HCT116 (cell line): Measurements from ENCODE around the gene CDC42EP3. TPM values are rescaled to one million over a fixed set of nuclear protein-coding genes. Genes with fewer than 3 reads are reported as not detected.

Experiments
- ATAC-seq: fragments of 200-7000 bp; cut with Tn5 transposase; 2 replicates; pipeline ENCODE4 v1.9.1; 2020; ENCODE audit warnings: mild to moderate bottlenecking, moderate library complexity
- BruUV-seq: library from RNA; stranded (reverse); fragments of 400-500 nt; replicated peaks from 2 replicates; lab custom pipeline; 2021; lab: Mats Ljungman, UMichigan
- CTCF ChIA-PET: fragments of 300-600 bp; sonication (Branson Sonifier 250); formaldehyde crosslinking; loops from one replicate; lab custom pipeline; 2021; ENCODE audit warnings: antibody characterized with exemption; lab: Charles Lee
- POLR2A ChIA-PET: fragments of 300-600, 350-600 bp; sonication (Branson Sonifier 250); formaldehyde crosslinking; loops from one replicate; lab custom pipeline; 2021; ENCODE audit warnings: antibody characterized with exemption; lab: Charles Lee
- RAD21 ChIA-PET, 2 experiments: fragments of 300-600 bp; sonication (Branson Sonifier 250); formaldehyde crosslinking; loops; one replicate each; lab custom pipeline; 2023; ENCODE audit warnings: low total read pairs in 2 of 2; ENCODE audit not compliant: uncharacterized antibody in 2 of 2, unreplicated experiment in 2 of 2, low non-redundant PET in 1 of 2; lab: Charles Lee
- DNase-seq: peaks from one replicate; pipeline ENCODE4 v3.0.0-alpha.2; 2010; ENCODE audit warnings: low read depth, low spot score
- H2AFZ ChIP-seq: fragments of 200-600 bp; shearing (Covaris generic), sonication (generic); 2 replicates; pipeline ENCODE4 v1.6.1; 2017; ENCODE audit warnings: low read depth, mixed run types, mixed read lengths, antibody characterized with exemption, low read length; ENCODE audit not compliant: poor library complexity, severe bottlenecking
- H3K27ac ChIP-seq: 2 replicates; pipeline ENCODE4 v1.5.1; 2012; ENCODE audit warnings: low read depth, low read length
- H3K27me3 ChIP-seq: fragments of 200-600 bp; sonication (generic); 2 replicates; pipeline ENCODE4 v1.6.1; 2016; ENCODE audit warnings: mixed run types, low read length, mixed read lengths; ENCODE audit not compliant: insufficient read depth
- H3K36me3 ChIP-seq, 2 experiments: fragments of 200-500 bp in 1 of 2; fragments of 200-600 bp in 1 of 2; sonication (Bioruptor generic) in 1 of 2; sonication (generic) in 1 of 2; 2 replicates each; pipeline versions ENCODE4 v1.5.1 to v1.6.1; 2014 to 2016; ENCODE audit warnings: low read length in 2 of 2, inconsistent platforms in 1 of 2, mixed read lengths in 1 of 2, mixed run types in 1 of 2; ENCODE audit not compliant: insufficient read depth in 2 of 2, control insufficient read depth in 1 of 2
- H3K4me1 ChIP-seq, 2 experiments: fragments of 200-600 bp in 1 of 2; sonication (generic) in 1 of 2; 2 replicates each; pipeline versions ENCODE4 v1.5.1 to v1.6.1; 2012 to 2017; ENCODE audit warnings: low read length in 2 of 2, inconsistent platforms in 1 of 2, mild to moderate bottlenecking in 1 of 2, mixed read lengths in 1 of 2, mixed run types in 1 of 2, moderate library complexity in 1 of 2; ENCODE audit not compliant: insufficient read depth in 2 of 2, control insufficient read depth in 1 of 2
- H3K4me2 ChIP-seq: fragments of 200-600 bp; sonication (generic); 2 replicates; pipeline ENCODE4 v1.6.1; 2017; ENCODE audit warnings: mixed run types, low read length, mixed read lengths
- H3K4me3 ChIP-seq, 2 experiments: fragments of 200-600 bp in 1 of 2; sonication (generic) in 1 of 2; replicated peaks in 1 of 2; 2 replicates each; pipeline ENCODE4 v1.5.1; 2011 to 2016; ENCODE audit warnings: low read length in 2 of 2, control low read depth in 1 of 2, low read depth in 1 of 2, mild to moderate bottlenecking in 1 of 2, mixed read lengths in 1 of 2, mixed run types in 1 of 2
- H3K79me2 ChIP-seq: fragments of 200-600 bp; sonication (generic); 2 replicates; pipeline ENCODE4 v1.6.1; 2017; ENCODE audit warnings: mild to moderate bottlenecking, mixed run types, low read length, moderate library complexity, mixed read lengths; ENCODE audit not compliant: insufficient read depth
- H3K9ac ChIP-seq: fragments of 200-600 bp; sonication (generic); 2 replicates; pipeline ENCODE4 v1.6.1; 2016; ENCODE audit warnings: low read length, mixed read lengths
- H3K9me2 ChIP-seq: fragments of 200-600 bp; sonication (generic), shearing (Covaris generic); 2 replicates; pipeline ENCODE4 v1.6.1; 2017; ENCODE audit warnings: mixed run types, mild to moderate bottlenecking, moderate library complexity; ENCODE audit not compliant: insufficient read depth
- H3K9me3 ChIP-seq, 2 experiments: fragments of 200-500 bp in 1 of 2; fragments of 200-600 bp in 1 of 2; sonication (Bioruptor generic) in 1 of 2; sonication (generic) in 1 of 2; 2 replicates each; pipeline ENCODE4 v1.6.1; 2014 to 2017; ENCODE audit warnings: low read length in 2 of 2, mixed read lengths in 2 of 2, inconsistent platforms in 1 of 2, low read depth in 1 of 2, mild to moderate bottlenecking in 1 of 2, mixed run types in 1 of 2, moderate library complexity in 1 of 2; ENCODE audit not compliant: control insufficient read depth in 1 of 2, insufficient read depth in 1 of 2
- H4K20me1 ChIP-seq: fragments of 200-600 bp; sonication (generic), shearing (Covaris generic); 2 replicates; pipeline ENCODE4 v1.6.1; 2017; ENCODE audit warnings: mixed run types, mild to moderate bottlenecking, moderate library complexity; ENCODE audit not compliant: insufficient read depth
- CBX3 ChIP-seq: IDR thresholded peaks from 2 replicates; pipeline ENCODE4 v1.6.1; 2012; ENCODE audit warnings: low read depth
- CEBPB ChIP-seq: IDR thresholded peaks from 2 replicates; pipeline ENCODE4 v1.6.1; 2012; ENCODE audit warnings: low read depth
- CTCF ChIP-seq, 3 experiments: fragments of 200-600 bp in 1 of 3; sonication (generic) in 1 of 3; IDR thresholded peaks in 2 of 3; conservative IDR thresholded peaks in 1 of 3; 2 replicates each; pipeline ENCODE4 v1.5.1; 2012 to 2017; ENCODE audit warnings: low read depth in 2 of 3, low read length in 2 of 3, antibody characterized with exemption in 1 of 3, borderline replicate concordance in 1 of 3, control low read depth in 1 of 3, mild to moderate bottlenecking in 1 of 3, mixed read lengths in 1 of 3, mixed run types in 1 of 3, moderate library complexity in 1 of 3; ENCODE audit not compliant: insufficient read depth in 1 of 3
- EGR1 ChIP-seq: IDR thresholded peaks from 2 replicates; pipeline ENCODE4 v1.6.1; 2012; ENCODE audit warnings: low read depth
- EZH2 ChIP-seq: fragments of 200-600 bp; sonication (generic); IDR thresholded peaks from 2 replicates; pipeline ENCODE4 v1.6.1; 2017; ENCODE audit warnings: antibody characterized with exemption, mixed run types
- EZH2phosphoT487 ChIP-seq: fragments of 200-600 bp; IDR thresholded peaks from 2 replicates; pipeline ENCODE4 v1.6.1; 2018; ENCODE audit warnings: antibody characterized with exemption, borderline replicate concordance
- FOSL1 ChIP-seq: IDR thresholded peaks from 2 replicates; pipeline ENCODE4 v1.6.1; 2012; ENCODE audit warnings: low read depth
- JUND ChIP-seq: IDR thresholded peaks from 2 replicates; pipeline ENCODE4 v1.6.1; 2012
- POLR2A ChIP-seq: IDR thresholded peaks from 2 replicates; pipeline ENCODE4 v1.7.0; 2011; ENCODE audit warnings: borderline replicate concordance; ENCODE audit not compliant: insufficient read depth, insufficient read length; ENCODE audit errors: extremely low read depth
- POLR2AphosphoS5 ChIP-seq: IDR thresholded peaks from 2 replicates; pipeline ENCODE4 v1.6.1; 2011; ENCODE audit warnings: mild to moderate bottlenecking, low read depth, low read length, moderate library complexity
- RAD21 ChIP-seq: IDR thresholded peaks from 2 replicates; pipeline ENCODE4 v1.6.1; 2012; ENCODE audit warnings: low read depth, mild to moderate bottlenecking
- SIN3A ChIP-seq: IDR thresholded peaks from 2 replicates; pipeline ENCODE4 v1.6.1; 2012; ENCODE audit warnings: low read depth
- SRF ChIP-seq: IDR thresholded peaks from 2 replicates; pipeline ENCODE4 v1.6.1; 2012; ENCODE audit warnings: low read depth
- TCF7L2 ChIP-seq: IDR thresholded peaks from 2 replicates; pipeline ENCODE4 v1.7.0; 2011; ENCODE audit warnings: borderline replicate concordance, inconsistent platforms; ENCODE audit not compliant: insufficient read depth, insufficient read length; ENCODE audit errors: extremely low read depth
- YY1 ChIP-seq: IDR thresholded peaks from 2 replicates; pipeline ENCODE4 v1.6.1; 2011; ENCODE audit warnings: low read length, low read depth, moderate library complexity, mild to moderate bottlenecking; ENCODE audit not compliant: insufficient replicate concordance; ENCODE audit errors: extremely low read depth
- ZBTB33 ChIP-seq: IDR thresholded peaks from 2 replicates; pipeline ENCODE4 v1.6.1; 2011; ENCODE audit warnings: mild to moderate bottlenecking, low read length, moderate library complexity; ENCODE audit not compliant: insufficient replicate concordance; ENCODE audit errors: extremely low read depth
- ZFX ChIP-seq: fragments of 450-650 bp; IDR thresholded peaks from 2 replicates; pipeline ENCODE4 v1.6.1; 2017
- ZNF274 ChIP-seq: fragments of 200-500 bp; sonication (Bioruptor generic); IDR thresholded peaks from 2 replicates; pipeline ENCODE4 v1.6.1; 2014; ENCODE audit warnings: mild to moderate bottlenecking, low read depth, low read length, inconsistent platforms
- intact Hi-C: fragments of 100-400 bp; cut with micrococcal nuclease; formaldehyde crosslinking; loops from 2 replicates; pipeline ENCODE4 v1.10.0; 2022
- total RNA-seq: library from RNA; stranded (reverse); gene quantifications from one replicate; pipeline ENCODE4 v1.2.1, GENCODE V29; 2021; ENCODE audit not compliant: unreplicated experiment
- TF ChIP-seq, protein P1 (sequence below): IDR thresholded peaks from 2 replicates; pipeline ENCODE4 v1.6.1; 2012
- TF ChIP-seq, protein P2 (sequence below): IDR thresholded peaks from 2 replicates; pipeline ENCODE4 v1.6.1; 2012

CDC42EP3 gene
- total RNA-seq, 1 experiment from 2014 or later, result 38.2 TPM

GRCh38 chr2:37623406-37623805 lies 48.0 kb downstream of the CDC42EP3 start:
- ChIA-PET POLR2A (no interaction called here), CTCF (no interaction called here), RAD21 (no interaction called here)
- no peak overlapping the region for H3K9ac ChIP-seq
- BruUV-seq, result no TSS peak
- no peak overlapping the region for H3K27ac ChIP-seq
- no peaks in the 10 kb centered on the region for H3K4me1 ChIP-seq
- H3K4me3 ChIP-seq, result no peak overlapping the region
- H3K79me2 ChIP-seq, result no peaks in the 10 kb centered on the region
- H3K27me3 ChIP-seq, result no peaks in the 10 kb centered on the region
- TF ChIP-seq POLR2AphosphoS5 (no peak), ZBTB33 (no peak), EZH2 (no peak), TCF7L2 (no peak), FOSL1 (no peak), YY1 (no peak), EGR1 (no peak), CBX3 (no peak), CTCF (IDR thresholded peaks at IDR 0.05 in 2 of 3, conservative IDR thresholded peaks at IDR 0.05 in 1 of 3; ENCODE audit: borderline replicate concordance in 1 of 3, insufficient read depth in 1 of 3, low read depth in 2 of 3, low read length in 2 of 3) (no peak), SRF (no peak), ZNF274 (no peak), JUND (no peak), POLR2A (no peak), ZFX (no peak), EZH2phosphoT487 (no peak), SIN3A (no peak), RAD21 (no peak), CEBPB (no peak)
- TF ChIP-seq, protein P1, sequence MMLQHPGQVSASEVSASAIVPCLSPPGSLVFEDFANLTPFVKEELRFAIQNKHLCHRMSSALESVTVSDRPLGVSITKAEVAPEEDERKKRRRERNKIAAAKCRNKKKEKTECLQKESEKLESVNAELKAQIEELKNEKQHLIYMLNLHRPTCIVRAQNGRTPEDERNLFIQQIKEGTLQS, result no peak
- TF ChIP-seq, protein P2, sequence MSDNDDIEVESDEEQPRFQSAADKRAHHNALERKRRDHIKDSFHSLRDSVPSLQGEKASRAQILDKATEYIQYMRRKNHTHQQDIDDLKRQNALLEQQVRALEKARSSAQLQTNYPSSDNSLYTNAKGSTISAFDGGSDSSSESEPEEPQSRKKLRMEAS, result no peak
- intact Hi-C loops, result no loop called here
- no peaks in the 10 kb centered on the region for H3K9me3 ChIP-seq
- ATAC-seq (no peak), DNase-seq (no peak)
- no peaks in the 10 kb centered on the region for H4K20me1 ChIP-seq
- no peaks in the 10 kb centered on the region for H3K36me3 ChIP-seq
- no peak overlapping the region for H3K4me2 ChIP-seq
- no peak overlapping the region for H2AFZ ChIP-seq
- H3K9me2 ChIP-seq, result no peaks in the 10 kb centered on the region
